OCI-LY3 (cell line): ENCODE results near the gene SLC4A5.

Experiments
- EZH2phosphoT487 ChIP-seq: fragments of 200-600 bp; shearing (Covaris generic); IDR thresholded peaks from 2 replicates; pipeline ENCODE4 v1.6.1; 2018; ENCODE audit warnings: antibody characterized with exemption, mixed run types, low read depth
- TF ChIP-seq, protein P1 (sequence below): fragments of 200-600, 300-600 bp; sonication (generic); IDR thresholded peaks from 2 replicates; pipeline ENCODE4 v1.5.1; 2014; ENCODE audit warnings: antibody characterized with exemption, low read length, low read depth

DNA sequence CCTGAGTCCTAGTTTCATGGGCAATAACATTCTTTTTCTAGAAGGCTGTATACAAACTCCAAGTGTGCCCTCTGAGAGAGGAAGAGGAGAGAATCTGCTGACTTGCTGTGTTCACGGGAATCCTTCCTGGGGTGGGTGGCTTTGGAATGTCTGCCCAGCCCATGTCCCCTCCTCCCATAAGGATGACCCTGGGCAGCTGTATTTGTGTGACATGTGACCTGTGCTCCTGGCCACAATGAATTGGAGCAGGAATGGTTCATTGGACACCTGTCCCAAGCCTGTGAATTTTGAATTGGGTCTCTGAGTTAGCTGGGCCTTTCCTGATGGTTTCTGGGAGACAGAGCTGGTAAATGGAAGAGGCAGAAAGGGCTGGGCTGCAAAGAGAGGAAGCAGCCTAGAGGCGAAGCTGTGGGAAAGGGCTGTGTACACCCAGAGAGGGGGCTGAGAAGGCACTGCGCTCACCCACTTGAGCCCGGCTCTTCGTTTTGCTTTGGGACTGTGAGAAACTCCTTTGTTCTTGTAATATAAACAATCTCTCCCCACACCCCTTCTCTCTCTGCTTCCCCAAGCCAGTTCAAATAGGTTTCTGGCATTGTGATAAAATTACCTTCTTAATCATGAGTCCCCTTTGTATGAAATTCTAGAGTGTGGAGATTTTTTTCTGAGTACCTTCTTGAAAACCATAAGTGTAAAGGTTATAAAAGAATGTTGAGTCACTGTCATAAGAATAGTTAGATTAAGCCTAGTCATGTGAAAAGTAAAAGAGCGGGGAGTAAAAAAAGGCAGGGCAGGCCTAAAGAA, 49.8 kb downstream of the SLC4A5 start:
- TF ChIP-seq, protein P1, sequence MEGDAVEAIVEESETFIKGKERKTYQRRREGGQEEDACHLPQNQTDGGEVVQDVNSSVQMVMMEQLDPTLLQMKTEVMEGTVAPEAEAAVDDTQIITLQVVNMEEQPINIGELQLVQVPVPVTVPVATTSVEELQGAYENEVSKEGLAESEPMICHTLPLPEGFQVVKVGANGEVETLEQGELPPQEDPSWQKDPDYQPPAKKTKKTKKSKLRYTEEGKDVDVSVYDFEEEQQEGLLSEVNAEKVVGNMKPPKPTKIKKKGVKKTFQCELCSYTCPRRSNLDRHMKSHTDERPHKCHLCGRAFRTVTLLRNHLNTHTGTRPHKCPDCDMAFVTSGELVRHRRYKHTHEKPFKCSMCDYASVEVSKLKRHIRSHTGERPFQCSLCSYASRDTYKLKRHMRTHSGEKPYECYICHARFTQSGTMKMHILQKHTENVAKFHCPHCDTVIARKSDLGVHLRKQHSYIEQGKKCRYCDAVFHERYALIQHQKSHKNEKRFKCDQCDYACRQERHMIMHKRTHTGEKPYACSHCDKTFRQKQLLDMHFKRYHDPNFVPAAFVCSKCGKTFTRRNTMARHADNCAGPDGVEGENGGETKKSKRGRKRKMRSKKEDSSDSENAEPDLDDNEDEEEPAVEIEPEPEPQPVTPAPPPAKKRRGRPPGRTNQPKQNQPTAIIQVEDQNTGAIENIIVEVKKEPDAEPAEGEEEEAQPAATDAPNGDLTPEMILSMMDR: no peak
- no peak for TF ChIP-seq EZH2phosphoT487
